GM18873 (cell line): ENCODE data around the gene ZNF428.
"Not testable (repeated sequence)": the region's sequence is repeated elsewhere in the genome, so short reads cannot be mapped to it uniquely, and the experiment has no call there.

Experiments used
- ATAC-seq: cut with Tn5 transposase; IDR thresholded peaks from one replicate; pipeline ENCODE4 v1.9.1; 2021; ENCODE audit warnings: mild to moderate bottlenecking, moderate library complexity, moderate number of reproducible peaks; ENCODE audit not compliant: unreplicated experiment, low FRiP score

The ZNF428 gene

GRCh38 chr19:43595605-43595998 lies 23.8 kb downstream of the ZNF428 start:
- ATAC-seq, result no peak

GRCh38 chr19:43594710-43595604 lies 24.5 kb downstream of the ZNF428 start:
- no peak for ATAC-seq

DNA sequence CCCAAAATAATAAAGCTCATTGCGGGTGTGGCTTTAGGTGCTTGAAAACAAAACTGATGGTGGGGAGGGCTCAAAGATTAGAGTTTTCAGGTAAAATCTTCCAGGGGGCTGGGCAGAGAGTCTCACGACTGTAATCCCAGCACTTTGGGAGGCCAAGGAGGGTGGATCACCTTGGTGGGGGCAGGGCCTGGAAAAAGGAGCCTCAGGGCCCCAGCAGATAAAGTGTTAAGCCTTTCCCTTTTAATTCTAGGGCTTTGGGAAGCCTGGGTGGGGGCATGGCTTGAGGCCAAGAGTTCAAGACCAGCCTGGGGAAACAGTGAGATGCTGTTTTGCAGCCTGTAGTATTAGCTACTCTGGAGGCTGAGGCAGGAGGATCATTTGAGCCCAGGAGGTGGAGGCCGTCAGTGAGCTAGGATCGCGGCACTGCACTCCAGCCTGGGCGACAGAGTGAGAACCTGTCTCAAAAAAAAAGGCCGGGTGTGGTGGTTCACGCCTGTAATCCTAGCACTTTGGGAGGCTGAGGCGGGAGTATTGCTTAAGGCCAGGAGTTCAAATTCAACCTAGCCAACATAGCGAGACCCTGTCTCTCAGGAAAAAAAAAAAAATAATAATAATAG lies 25.2 kb downstream of the ZNF428 start:
- ATAC-seq, result no peak

- no peak for ATAC-seq
Measured at GRCh38 chr19:43592800-43593350, 26.6 kb downstream of the ZNF428 start.

DNA sequence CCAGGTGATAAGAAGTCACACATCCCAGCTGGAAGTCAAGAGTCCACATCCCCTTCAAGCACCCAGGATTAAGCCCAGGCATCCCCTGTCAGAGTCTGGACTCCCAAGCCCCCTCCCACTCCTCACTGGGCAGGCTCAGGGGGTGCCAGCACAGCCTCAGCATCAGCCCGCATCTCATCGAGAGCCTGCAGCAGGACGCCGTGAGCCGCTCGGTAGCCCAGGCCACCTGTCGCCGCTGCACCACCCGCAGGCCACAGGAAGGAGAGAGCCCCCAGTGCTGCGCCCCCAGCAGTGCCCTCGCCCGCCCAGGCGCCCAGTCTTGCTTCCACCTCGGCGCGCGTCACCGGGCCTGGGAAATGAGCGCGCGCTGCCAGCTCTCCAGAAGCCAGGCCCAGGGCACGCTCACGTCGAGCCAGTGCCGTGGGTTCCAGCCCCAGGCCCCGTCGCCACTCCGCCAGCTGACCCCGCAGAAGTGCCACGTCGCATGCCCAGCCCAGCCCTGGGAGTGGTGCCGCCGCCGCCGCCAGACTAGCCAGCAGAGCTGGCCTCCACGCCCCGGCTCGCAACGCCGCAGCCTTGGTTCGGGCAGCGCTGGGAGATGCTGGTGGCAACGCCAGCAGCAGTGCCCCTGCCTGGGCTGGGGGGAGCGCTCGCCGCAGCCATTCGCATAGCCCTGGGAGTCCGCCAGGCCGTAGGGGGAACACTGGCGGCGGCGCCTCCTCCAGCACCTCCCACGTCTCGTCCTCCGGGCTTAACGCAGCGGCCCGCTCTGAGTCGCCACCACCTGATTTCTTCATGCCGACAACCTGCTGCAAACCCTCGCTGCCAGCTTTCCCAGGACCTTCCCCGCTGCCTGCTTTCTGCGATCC lies 27.3 kb downstream of the ZNF428 start:
- ATAC-seq, result no peak

DNA sequence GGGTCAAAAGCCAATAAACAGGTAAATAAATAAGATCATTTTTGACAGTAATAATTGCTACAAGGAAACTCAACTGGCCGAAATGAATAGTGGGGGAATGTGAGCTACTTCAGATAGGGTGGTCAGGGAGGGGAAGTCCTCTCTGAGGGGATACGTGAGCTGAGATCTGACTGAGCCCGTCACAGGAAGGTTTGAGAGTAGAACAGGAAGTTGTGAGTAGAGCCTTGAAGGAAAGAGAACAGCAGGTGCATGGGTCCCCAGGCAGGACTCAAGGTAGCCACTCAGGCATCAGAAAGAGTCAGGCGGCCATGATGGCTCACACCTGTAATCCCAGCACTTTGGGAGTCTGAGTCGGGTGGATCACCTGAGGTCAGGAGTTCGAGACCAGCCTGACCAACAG lies 29.8 kb downstream of the ZNF428 start:
- no peak for ATAC-seq

GRCh38 chr19:43589277-43589676 lies 30.2 kb downstream of the ZNF428 start:
- ATAC-seq, result no peak

GRCh38 chr19:43587029-43587428 lies 32.4 kb downstream of the ZNF428 start:
- not testable (repeated sequence) for ATAC-seq

DNA sequence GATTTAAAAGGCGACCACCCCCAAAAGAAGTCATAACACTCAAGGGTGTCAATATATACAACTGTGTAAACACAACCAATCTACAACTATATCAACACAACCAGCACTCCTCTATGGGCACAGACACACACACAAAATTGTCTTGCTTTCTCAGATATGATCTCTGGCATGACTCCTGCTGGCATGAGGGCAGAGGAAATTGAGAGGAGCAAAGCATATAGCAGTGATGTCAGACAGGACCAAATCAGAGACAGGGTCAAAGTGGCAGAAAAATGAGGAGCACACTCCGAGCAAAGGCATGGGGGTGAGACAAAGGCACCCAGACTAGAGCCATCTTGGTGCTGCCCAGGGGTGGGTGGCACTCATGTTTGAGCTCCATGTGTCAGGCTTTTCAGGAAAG lies 33.1 kb downstream of the ZNF428 start:
- ATAC-seq, result no peak

GRCh38 chr19:43584484-43584883 lies 34.9 kb downstream of the ZNF428 start:
- ATAC-seq, result no peak

DNA sequence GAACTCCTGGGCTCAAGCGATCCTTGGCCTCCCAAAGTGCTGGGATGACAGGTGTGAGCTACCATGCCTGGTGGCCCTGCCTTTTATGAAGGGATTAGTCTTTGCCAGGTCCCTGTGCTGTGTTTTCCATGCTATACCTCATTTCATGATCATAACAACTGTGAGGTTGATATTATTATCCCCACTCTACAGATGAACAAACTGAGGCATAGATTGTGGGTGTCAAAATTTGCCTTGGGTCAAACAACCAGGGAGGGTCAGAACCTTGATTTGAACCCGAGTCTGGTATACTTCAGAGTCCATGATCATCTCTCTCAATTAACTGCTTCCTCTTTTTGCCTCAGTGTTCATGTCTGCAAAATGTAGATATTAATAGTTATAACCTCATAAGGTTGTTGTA lies 36.9 kb downstream of the ZNF428 start:
- ATAC-seq, result no peak

- no peak for ATAC-seq
Measured at GRCh38 chr19:43581467-43581866, 38.0 kb downstream of the ZNF428 start.

DNA sequence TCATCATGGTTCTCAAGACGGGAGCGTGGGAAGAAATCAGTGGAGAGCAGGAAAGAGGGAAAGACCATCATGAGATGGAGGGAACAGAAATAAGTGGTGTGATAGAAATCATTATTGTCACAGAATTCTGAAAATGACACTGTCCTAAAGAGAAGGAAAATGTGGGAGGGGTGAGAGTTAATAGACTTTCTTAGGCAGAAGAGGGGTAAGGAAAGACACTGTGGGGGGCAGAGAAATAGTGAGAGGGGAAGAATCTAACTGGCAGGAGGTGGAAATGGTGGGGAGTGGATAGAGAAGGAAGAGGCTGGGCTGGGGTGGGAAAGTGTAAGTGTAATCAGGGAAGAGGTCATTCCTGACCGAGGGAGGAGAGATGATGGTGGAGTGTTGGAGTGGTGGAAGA lies 40.6 kb downstream of the ZNF428 start:
- no peak for ATAC-seq

DNA sequence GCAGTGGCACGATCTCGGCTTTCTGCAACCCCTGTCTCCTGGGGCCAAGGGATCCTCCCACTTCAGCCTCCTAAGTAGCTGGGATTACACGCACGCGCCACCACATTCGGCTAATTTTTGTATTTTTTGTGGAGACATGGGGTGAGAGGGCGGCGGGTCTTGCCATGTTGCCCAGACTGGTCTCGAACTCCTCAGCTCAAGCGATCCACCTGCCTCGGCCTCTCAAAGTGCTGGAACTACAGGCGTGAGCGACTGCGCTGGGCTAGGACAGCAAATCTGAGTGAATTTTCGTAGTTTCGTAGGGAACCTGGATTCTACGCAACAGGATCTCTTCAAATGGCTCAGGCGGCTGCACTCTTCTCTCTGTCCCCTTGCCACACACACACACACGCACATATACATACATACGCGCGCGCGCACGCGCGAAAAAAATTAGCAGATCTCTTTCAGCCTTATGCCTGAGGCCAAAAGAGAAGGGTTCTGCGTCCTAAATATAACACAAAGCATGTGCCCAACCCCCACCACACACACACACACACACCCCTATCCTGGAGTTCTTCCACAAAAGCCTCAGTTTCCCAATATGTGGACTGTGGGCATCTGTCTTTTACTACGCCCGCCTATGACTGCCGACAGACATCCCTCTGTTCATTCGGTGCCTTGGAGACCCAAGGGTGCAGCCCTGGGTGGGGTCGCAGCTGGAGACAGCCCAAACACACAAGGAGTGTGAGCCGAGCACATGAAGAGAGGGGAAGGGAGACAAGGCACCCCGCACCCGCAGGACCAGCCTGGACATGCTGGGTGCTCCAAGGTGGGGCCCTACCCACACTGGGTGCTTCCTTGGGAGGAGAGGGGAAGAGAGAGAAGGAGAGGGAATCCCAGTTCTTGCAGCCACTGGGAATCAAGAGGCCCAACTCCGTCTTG lies 43.2 kb downstream of the ZNF428 start:
- ATAC-seq, result no peak

- peak; percentile 86 for ATAC-seq
Measured at GRCh38 chr19:43575156-43575950, 44.1 kb downstream of the ZNF428 start, which contains the start of the genes PINLYP and XRCC1. TSS of gene PINLYP (plus strand) at chr19:43575801. CDS start at chr19:43577192, 1,391 bp downstream. TSS of gene XRCC1 (minus strand) at chr19:43575527. CDS start at chr19:43575458, 69 bp downstream.

DNA sequence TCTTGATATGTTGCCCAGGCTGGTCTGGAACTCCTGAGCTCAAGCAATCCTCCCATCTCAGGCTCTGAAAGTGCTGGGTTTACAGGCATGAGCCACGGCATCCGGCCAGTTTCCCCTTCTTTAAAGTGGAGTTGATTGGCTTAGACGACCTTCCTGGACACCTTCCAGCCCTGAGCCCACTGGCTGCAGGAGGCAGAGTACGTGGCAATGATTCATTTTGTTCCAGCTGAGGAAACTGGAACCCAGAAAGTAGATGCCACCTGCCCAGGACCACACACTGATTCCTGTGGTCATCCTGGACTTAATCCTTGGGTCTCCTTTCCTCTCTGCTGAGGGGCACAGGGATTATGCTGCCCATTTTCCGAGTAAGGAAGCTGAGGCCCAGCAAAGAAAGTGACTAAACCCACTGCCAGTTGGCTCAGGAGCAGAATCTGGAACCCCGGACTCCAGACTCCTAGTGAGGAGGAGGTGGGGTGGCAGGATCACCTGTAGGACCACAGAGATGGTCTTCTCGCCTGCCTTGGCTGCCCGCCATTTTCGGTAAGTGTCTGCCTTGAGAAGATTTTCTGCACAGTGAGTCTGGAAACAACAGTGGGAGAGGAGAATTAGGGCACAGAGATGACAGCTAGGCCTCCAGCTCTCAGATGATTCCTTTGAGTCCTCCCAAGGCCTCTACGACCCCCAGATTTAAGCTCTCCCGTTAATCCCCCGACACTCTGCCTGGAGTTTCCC lies 44.8 kb downstream of the ZNF428 start:
- ATAC-seq, result no peak

DNA sequence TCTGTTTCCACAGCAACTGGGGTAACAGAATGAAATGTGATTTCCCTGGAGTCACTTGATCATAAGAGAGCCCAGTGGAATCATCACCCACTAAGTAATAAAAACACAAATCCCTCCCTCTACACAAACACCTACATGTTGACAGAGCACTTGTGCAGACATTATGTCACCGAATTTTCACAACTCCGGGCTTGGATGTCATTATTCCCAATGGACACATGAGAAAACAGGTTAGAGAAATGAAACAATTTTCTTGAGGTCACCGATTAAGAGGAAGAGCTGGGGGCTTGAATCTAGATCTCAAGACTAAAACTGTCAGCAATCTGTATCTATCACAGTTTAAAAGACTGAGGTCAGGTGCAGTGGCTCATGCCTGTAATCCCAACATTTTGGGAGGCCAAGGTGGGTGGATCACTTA lies 47.2 kb downstream of the ZNF428 start:
- ATAC-seq, result no peak
